22Rv1 (cell line): Measurements from ENCODE around the gene PTPRA.

Experiments used
- H3K27ac ChIP-seq: fragments of 450-650 bp; 2 replicates; pipeline ENCODE4 v1.5.1; 2017
- ZFX ChIP-seq: fragments of 450-650 bp; IDR thresholded peaks from 2 replicates; pipeline ENCODE4 v1.6.1; 2017; ENCODE audit warnings: antibody characterized with exemption, borderline replicate concordance
- TF ChIP-seq, protein P1 (sequence below): fragments of 450-650 bp; IDR thresholded peaks from 2 replicates; pipeline ENCODE4 v1.5.1; 2017; ENCODE audit warnings: mild to moderate bottlenecking

Gene PTPRA

DNA sequence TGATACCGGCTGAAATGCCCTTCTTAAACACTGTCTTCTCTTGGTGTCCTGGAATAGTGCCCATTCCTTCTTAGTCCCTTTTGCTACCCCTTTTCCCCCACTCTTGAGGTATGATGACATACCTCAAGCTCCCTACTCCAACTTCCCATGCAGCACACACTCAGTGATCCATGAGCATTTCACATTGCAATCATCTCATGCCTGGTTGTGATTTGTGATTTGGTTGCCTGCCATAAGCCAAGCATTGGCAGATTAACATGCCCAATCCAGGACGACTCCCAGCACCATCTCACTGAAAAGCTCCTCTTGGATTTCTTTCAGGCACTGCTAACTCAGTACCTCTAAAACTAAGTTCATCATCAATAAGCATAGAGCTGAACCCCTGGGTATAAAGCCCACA lies 14.7 kb upstream of the PTPRA start:
- no peak for TF ChIP-seq ZFX
- TF ChIP-seq, protein P1, sequence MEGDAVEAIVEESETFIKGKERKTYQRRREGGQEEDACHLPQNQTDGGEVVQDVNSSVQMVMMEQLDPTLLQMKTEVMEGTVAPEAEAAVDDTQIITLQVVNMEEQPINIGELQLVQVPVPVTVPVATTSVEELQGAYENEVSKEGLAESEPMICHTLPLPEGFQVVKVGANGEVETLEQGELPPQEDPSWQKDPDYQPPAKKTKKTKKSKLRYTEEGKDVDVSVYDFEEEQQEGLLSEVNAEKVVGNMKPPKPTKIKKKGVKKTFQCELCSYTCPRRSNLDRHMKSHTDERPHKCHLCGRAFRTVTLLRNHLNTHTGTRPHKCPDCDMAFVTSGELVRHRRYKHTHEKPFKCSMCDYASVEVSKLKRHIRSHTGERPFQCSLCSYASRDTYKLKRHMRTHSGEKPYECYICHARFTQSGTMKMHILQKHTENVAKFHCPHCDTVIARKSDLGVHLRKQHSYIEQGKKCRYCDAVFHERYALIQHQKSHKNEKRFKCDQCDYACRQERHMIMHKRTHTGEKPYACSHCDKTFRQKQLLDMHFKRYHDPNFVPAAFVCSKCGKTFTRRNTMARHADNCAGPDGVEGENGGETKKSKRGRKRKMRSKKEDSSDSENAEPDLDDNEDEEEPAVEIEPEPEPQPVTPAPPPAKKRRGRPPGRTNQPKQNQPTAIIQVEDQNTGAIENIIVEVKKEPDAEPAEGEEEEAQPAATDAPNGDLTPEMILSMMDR, result no peak
- H3K27ac ChIP-seq, result no peak overlapping the region

DNA sequence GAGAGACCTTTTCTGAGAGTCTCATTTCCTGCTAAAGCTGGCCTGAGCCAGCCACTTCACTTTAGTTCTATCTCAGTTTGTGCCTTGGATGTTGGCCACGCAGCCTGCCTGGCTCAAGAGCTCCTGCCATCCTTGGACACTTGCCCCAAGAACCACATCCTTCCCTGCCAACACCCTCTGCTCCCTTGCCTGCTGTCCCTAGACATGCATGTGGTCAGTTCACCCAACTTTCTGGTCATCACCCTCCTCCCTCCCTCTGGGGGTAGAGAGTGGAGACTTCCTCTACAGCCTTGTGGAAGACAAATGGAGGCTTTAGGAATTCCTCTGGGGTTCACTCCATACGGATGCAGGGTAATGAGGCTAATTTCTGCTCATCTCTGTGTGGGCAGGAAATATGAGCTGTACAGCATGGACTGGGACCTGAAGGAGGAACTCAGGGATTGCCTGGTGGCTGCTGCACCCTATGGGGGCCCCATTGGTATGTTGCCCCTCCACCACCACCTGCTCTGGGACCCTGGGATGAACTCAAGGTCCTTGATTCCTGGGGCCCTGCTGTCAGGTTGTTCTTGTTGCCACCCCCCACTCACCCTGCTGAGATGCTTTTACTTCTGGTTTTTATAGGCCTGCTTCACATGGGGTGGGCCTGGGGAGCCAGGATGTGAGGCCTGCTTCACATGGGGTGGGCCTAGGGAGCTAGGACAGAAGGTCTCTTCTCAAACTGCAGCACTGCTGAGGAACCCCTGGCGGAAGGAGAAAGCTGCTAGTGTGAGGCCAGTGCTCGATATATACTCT lies 13.8 kb upstream of the PTPRA start:
- no peak overlapping the region for H3K27ac ChIP-seq

DNA sequence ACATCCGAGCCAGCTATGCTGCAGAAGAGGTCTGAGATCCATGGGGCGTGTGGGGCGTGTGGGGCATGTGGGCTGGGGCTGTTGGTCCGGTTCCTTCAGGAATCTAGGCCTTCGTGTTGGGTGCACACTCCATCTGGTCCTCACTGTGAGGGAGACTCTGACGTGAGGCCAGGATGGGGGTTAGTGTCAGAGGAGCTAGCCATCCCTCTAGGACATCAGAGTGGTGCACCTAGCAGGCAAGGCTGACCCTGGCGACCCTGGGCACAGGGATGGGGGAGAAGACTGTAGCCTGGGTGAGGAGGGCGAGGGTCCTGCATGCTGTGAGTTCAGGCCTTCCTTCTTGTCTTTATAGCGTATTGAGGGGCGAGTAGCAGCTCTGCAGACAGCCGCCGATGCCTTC lies 8.7 kb upstream of the PTPRA start:
- TF ChIP-seq ZFX, result no peak
- TF ChIP-seq, protein P1, result no peak
- no peak overlapping the region for H3K27ac ChIP-seq

More for the DNA sequence above, 13.8 kb upstream of the PTPRA start:
- no peak for TF ChIP-seq ZFX
- TF ChIP-seq, protein P1, result no peak

DNA sequence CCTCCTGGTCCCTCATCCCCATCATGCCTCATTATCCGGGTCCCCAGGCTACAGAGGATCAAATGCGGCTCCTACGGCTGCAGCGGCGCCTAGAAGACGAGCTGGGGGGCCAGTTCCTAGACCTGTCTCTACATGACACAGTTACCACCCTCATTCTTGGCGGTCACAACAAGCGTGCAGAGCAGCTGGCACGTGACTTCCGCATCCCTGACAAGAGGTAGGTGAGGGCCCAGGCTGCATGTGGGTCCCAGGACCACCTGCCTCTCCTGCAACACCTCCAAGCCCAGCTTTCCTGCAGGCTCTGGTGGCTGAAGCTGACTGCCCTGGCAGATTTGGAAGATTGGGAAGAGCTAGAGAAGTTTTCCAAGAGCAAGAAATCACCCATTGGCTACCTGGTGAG lies 8.2 kb upstream of the PTPRA start:
- H3K27ac ChIP-seq, result no peak overlapping the region
- TF ChIP-seq, protein P1, result no peak
- no peak for TF ChIP-seq ZFX

DNA sequence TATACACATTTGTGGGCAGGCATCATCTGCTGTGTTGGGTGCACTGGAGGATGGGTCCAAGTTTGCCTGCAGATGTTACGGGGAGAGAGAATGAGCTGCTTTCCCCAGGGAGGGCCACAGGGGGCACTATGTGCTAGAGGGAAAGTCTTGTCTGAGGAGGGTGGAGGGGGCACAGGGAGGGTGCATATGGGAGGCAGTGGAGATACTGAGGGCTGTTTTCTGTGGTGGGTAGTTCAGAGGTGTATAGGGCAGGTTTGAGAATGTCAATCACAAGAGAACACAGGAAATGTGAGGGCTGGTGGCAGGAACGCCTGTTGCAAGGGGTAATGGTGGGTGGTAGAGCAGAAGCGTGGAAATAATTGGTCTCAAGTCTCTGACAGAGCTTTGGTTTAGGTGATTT lies 7.7 kb upstream of the PTPRA start:
- TF ChIP-seq, protein P1, result 0 out of 2 replicates have a peak, but pooled peaks have one; percentile 24
- TF ChIP-seq ZFX, result no peak
- H3K27ac ChIP-seq, result no peak overlapping the region

DNA sequence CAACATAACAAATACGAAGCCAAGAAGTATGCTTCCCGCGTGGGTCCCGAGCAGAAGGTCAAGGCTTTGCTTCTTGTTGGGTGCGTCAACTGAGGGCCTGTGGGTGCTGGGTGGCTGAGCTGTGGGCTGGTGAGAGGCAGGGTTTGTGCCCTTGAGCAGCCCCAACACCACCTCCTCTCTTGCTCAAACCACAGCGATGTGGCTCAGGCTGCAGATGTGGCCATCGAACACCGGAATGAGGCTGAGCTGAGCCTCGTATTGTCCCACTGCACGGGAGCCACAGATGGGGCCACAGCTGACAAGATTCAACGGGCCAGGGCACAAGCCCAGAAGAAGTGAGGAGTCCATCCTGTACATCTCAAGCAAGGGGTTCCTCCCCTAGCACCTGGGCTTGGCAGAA lies 7.0 kb upstream of the PTPRA start:
- H3K27ac ChIP-seq, result no peak overlapping the region
- TF ChIP-seq, protein P1, result no peak
- TF ChIP-seq ZFX, result no peak

DNA sequence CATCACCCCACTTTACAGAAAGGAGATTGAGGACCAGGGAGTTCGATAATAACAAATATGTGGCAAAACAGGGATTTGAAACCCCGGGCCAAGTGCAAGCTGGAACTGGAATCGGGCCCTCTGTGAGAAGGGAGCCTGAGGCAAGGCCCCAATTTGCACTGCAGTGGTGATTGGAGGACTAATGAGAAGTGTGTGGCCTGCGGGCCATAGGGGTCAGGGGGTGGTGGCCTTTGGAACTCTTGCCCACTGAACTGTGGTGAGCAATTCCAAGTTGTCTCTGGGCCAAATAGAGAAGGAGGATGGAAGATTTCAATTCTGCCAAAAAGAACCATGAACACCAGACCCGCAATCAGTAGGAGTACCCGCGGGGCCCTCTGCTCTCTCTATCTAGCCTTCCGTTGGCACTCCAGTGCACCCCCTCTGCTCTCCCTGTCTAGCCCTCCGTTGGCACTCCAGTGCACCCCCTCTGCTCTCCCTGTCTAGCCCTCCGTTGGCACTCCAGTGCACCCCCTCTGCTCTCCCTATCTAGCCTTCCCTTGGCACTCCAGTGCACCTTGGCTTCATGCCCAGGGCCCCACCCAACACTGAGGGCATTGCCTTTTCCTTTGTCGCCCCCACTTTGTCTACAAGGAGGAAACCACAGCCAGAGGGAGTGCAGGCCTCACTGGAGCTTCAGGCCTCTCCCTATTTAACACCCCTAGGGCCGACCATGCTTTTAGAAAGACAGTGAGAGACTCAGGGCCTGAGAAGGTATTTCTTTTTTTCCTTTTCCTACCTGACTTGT lies 6.0 kb upstream of the PTPRA start:
- H3K27ac ChIP-seq, result no peak overlapping the region
- TF ChIP-seq, protein P1, result no peak
- no peak for TF ChIP-seq ZFX
